GM23248 (cell line): ENCODE data around the gene CEP76.

Experiments
- EZH2 ChIP-seq: fragments of 200-600 bp; sonication (generic); IDR thresholded peaks from 2 replicates; pipeline ENCODE4 v1.6.1; 2018; ENCODE audit warnings: antibody characterized with exemption, mild to moderate bottlenecking; ENCODE audit not compliant: insufficient read depth, poor library complexity, severe bottlenecking
- EZH2phosphoT487 ChIP-seq: fragments of 200-600 bp; sonication (generic); IDR thresholded peaks from 2 replicates; pipeline ENCODE4 v1.6.1; 2018; ENCODE audit warnings: antibody characterized with exemption, moderate library complexity, mild to moderate bottlenecking, low read depth; ENCODE audit not compliant: insufficient read depth

DNA sequence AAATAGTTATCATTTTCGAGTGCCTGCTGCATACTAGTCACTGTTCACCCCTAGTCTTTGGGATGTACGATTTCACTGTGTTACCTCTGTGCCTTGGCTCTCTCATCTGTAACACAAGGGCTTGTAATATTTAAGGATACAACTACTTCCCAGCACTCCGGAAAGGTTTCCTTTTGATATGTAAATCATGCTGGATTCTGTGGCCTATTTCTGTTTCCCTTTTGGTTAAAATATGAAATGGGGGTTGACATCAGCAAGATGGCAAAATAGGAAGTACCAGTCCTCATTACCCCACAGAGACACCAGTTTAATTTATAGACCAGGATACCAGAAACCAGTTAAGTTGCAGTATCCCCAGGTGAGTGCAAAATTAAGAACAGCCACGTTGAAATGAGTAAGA, 23.8 kb upstream of the CEP76 start:
- no peak for TF ChIP-seq EZH2
- no peak for TF ChIP-seq EZH2phosphoT487
